Measurements from ENCODE around the gene NCBP3. TPM values are rescaled to one million over a fixed set of nuclear protein-coding genes. Genes with fewer than 3 reads are reported as not detected.

Gene NCBP3
- total RNA-seq, 4 donors from 2014 or later: 22.2 to 25.7 (median 24.3) TPM

DNA sequence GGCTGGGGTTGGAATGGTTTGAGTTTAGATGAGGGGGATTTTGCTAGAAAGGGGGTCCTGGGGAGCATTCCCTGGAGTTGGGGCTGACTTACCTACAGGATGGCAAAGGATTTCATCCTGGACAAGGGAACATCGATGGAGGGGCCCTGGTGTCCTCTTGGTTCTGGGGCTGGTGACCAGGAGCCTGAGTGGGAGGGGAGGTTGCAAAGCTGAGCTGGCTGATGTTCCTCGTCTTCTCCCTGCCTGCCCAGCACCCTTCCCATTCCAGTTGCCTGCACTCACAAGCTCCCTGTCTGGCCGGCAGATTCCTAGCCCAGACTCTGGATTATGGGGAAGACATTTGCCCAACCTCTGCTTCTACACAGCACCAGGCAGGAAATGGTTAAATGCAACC, 82.3 kb downstream of the NCBP3 start:
- 53 to 100% methylated on average over 1 to 2 of the region's 3 CpGs for WGBS, 2 donors (ENCODE audit: low coverage in 1 of 2)
- H3K4me1 ChIP-seq: no peaks in the 10 kb centered on the region
- H3K27me3 ChIP-seq: peaks cover 4% of the 10 kb centered on the region
- no peak for ATAC-seq
- no peaks in the 10 kb centered on the region for H3K36me3 ChIP-seq
- no peak overlapping the region for H3K4me3 ChIP-seq
- no peak overlapping the region for H3K27ac ChIP-seq
- TF ChIP-seq POLR2AphosphoS5 (IDR thresholded peaks at IDR 0.05) (no peak), EP300 (IDR thresholded peaks at IDR 0.05) (no peak), POLR2A (IDR thresholded peaks at IDR 0.05) (no peak)
- TF ChIP-seq, protein P1, sequence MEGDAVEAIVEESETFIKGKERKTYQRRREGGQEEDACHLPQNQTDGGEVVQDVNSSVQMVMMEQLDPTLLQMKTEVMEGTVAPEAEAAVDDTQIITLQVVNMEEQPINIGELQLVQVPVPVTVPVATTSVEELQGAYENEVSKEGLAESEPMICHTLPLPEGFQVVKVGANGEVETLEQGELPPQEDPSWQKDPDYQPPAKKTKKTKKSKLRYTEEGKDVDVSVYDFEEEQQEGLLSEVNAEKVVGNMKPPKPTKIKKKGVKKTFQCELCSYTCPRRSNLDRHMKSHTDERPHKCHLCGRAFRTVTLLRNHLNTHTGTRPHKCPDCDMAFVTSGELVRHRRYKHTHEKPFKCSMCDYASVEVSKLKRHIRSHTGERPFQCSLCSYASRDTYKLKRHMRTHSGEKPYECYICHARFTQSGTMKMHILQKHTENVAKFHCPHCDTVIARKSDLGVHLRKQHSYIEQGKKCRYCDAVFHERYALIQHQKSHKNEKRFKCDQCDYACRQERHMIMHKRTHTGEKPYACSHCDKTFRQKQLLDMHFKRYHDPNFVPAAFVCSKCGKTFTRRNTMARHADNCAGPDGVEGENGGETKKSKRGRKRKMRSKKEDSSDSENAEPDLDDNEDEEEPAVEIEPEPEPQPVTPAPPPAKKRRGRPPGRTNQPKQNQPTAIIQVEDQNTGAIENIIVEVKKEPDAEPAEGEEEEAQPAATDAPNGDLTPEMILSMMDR (IDR thresholded peaks at IDR 0.05): no peak
- peaks cover 0 to 34% (median 0%) of the 10 kb centered on the region in 3 donors for H3K9me3 ChIP-seq

DNA sequence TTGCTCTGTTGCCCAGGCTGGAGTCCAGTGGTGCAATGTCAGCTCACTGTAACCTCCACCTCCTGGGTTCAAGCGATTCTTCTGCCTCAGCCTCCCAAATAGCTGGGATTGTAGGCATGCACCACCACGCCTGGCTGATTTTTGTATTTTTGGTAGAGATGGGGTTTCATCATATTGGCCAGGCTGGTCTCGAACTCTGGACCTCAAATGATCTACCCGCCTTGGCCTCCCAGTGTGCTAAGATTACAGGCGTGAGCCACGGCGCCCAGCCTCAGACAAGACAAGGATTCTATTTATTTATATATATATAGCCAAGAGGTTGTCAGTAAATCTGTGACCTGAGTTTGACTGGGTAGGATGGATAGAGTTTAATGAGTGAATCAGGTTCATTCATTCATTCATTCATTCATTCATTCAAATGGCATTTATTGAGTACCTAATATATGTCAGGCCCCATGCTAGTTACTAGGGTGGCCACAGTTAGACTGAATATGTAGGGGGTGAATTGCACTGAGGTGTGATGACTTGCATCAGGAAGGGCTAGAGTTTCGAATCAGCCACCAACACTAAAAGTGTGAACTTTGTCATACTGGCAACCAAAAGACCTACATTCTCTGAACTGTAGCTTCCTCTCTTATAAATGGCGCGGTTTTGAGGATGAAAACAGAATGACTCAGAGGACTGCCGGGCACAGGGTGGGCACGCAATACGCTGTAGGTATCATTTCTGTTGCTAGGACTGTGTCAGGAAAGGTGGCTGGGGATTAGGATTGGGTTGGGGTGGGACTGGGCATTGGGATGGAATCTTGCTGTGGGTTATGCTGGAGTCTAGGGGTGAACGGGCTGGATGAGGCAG, 82.9 kb downstream of the NCBP3 start:
- H3K9me3 ChIP-seq: peaks cover 0 to 32% (median 0%) of the 10 kb centered on the region in 3 donors
- H3K27me3 ChIP-seq: peaks cover 4% of the 10 kb centered on the region
- TF ChIP-seq, protein P1 (IDR thresholded peaks at IDR 0.05): no peak
- TF ChIP-seq POLR2A (IDR thresholded peaks at IDR 0.05) (no peak), EP300 (IDR thresholded peaks at IDR 0.05) (no peak), POLR2AphosphoS5 (IDR thresholded peaks at IDR 0.05) (no peak)
- no peak overlapping the region for H3K27ac ChIP-seq
- no peak for ATAC-seq
- whole genome bisulfite sequencing, 2 donors (ENCODE audit: low coverage in 1 of 2): 84 to 86% methylated on average over 8 to 10 of the region's 14 CpGs
- H3K4me1 ChIP-seq: no peaks in the 10 kb centered on the region
- no peaks in the 10 kb centered on the region for H3K36me3 ChIP-seq
- H3K4me3 ChIP-seq: no peak overlapping the region

DNA sequence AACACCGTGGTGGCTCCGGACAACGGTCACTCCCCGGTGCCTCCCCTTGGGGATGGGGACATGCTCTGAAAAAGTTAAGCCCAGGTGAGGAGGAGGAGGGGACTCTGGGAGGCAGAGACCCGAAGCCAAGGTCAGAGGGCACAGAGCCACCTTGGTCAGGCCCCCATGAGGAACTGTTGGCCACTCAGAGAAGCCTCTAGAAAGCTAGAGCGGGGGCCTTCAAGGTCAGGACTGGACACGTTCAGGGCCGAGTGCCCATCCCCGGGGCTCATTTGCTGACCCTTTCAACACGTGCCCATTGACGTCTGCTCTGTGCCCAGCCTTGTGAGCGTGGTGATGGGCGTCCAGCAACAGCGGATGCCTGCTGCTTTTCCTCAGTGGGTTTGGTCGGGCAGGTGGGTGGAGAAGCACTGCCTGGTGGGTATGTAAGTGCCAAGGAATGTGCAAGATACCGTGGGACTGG, 84.1 kb downstream of the NCBP3 start:
- Histone ChIP-seq H3K4me1 (no peaks in the 10 kb centered on the region), H3K27me3 (peaks cover 4% of the 10 kb centered on the region), H3K4me3 (no peak overlapping the region), H3K36me3 (no peaks in the 10 kb centered on the region), H3K27ac (no peak overlapping the region), H3K9me3 (peaks cover 0 to 23% (median 0%) of the 10 kb centered on the region in 3 donors)
- no peak for ATAC-seq
- WGBS, 2 donors (ENCODE audit: low coverage in 1 of 2): 71 to 85% methylated on average over 1 to 7 of the region's 16 CpGs
- TF ChIP-seq POLR2A (IDR thresholded peaks at IDR 0.05): no peak
- TF ChIP-seq EP300 (IDR thresholded peaks at IDR 0.05): no peak
- TF ChIP-seq POLR2AphosphoS5 (IDR thresholded peaks at IDR 0.05): no peak
- TF ChIP-seq, protein P1 (IDR thresholded peaks at IDR 0.05): no peak

DNA sequence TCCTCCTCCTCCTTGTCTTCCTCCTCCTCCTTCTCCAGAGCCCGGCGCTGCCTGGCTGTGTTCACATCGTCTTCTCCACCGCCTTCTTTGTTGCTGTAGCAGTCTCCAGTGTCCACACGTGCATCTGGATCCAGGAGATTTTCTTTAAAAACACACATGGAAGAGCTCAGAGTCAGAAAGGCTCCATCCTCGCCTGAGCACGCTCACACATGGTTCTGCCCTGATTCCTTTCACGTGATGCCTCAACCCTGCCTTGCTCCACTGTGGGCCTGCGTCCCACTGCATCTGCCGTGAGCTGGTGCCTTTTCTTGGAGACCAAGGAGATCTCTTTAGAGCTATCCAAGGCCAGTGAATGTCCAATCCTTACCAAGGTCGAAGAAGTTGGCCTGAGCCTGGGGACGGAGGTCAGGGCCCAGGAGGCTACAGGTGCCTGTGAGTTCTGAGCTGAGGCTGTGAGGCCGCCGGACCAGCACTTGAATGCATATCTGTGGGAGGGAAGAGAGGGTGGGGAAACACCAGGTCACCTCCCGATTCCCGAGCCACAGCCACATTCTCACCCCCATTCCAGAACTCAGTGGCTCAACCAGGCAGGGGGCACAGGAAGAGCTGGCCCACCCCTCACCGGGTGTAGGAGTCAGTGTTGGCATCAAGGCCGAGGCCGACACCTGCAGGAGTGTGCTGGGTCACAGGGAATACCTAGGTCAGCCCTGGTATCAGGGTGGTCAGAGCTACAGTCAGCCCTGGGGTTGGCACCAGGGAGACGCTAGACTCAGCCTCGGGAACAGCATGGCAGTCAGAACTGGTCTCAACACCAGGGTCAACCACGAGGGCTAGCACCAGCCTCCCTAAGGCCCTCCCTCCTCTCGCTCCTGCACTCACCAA, 84.8 kb downstream of the NCBP3 start:
- Histone ChIP-seq H3K36me3 (no peaks in the 10 kb centered on the region), H3K4me3 (no peak overlapping the region), H3K9me3 (peaks cover 0 to 21% (median 0%) of the 10 kb centered on the region in 3 donors), H3K27ac (no peak overlapping the region), H3K27me3 (peaks cover 4% of the 10 kb centered on the region), H3K4me1 (no peaks in the 10 kb centered on the region)
- peak; percentile 22 for ATAC-seq
- TF ChIP-seq, protein P1 (IDR thresholded peaks at IDR 0.05): no peak
- WGBS, 2 donors (ENCODE audit: low coverage in 1 of 2): 64 to 66% methylated on average over 7 to 9 of the region's 23 CpGs

Measured in gastroesophageal sphincter (tissue), 4 donors.